Keratinocyte (primary cell): ENCODE data around the gene ABHD10. TPM values are rescaled to one million over a fixed set of nuclear protein-coding genes. Genes with fewer than 3 reads are reported as not detected.

Experiments
- DNase-seq: peaks from one replicate; pipeline ENCODE4 v3.0.0-alpha.2; 2011; ENCODE audit warnings: low read depth, missing footprints, low spot score
- FAIRE-seq: peaks from 2 replicates; lab custom pipeline; 2011; peaks lifted over from hg19 to GRCh38; lab: Jason Lieb, UNC
- H2AFZ ChIP-seq: 2 replicates; pipeline ENCODE4 v1.6.0; 2012; ENCODE audit warnings: low read length, control low read depth, inconsistent platforms; ENCODE audit not compliant: control insufficient read depth
- H3K27ac ChIP-seq: 2 replicates; pipeline ENCODE4 v1.5.1; 2011; ENCODE audit warnings: low read length; ENCODE audit not compliant: control insufficient read depth, insufficient read depth
- H3K27me3 ChIP-seq: 3 replicates; pipeline ENCODE4 v1.6.0; 2011; ENCODE audit warnings: low read length; ENCODE audit not compliant: control insufficient read depth, insufficient read depth; ENCODE audit errors: extremely low read depth
- H3K36me3 ChIP-seq, 2 experiments: 2 replicates in 1 of 2; 3 replicates in 1 of 2; pipeline ENCODE4 v1.5.1; 2011; ENCODE audit warnings: low read length in 2 of 2, mild to moderate bottlenecking in 1 of 2; ENCODE audit not compliant: control insufficient read depth in 2 of 2, insufficient read depth in 2 of 2; ENCODE audit errors: extremely low read depth in 1 of 2
- H3K4me1 ChIP-seq: 3 replicates; pipeline ENCODE4 v1.5.1; 2011; ENCODE audit warnings: low read length; ENCODE audit not compliant: control insufficient read depth, insufficient read depth; ENCODE audit errors: extremely low read depth
- H3K4me2 ChIP-seq: 3 replicates; pipeline ENCODE4 v1.6.0; 2011; ENCODE audit warnings: low read depth, low read length; ENCODE audit not compliant: control insufficient read depth, insufficient read depth; ENCODE audit errors: extremely low read depth
- H3K4me3 ChIP-seq, 3 experiments: fragments of 200-600 bp in 1 of 3; sonication (generic) in 1 of 3; 2 replicates in 2 of 3; 3 replicates in 1 of 3; pipeline ENCODE4 v1.5.1; 2011 to 2016; ENCODE audit warnings: low read length in 3 of 3, mild to moderate bottlenecking in 3 of 3, control low read depth in 2 of 3, inconsistent platforms in 1 of 3, low read depth in 1 of 3, mixed read lengths in 1 of 3, mixed run types in 1 of 3, moderate library complexity in 1 of 3; ENCODE audit not compliant: control insufficient read depth in 2 of 3, insufficient read depth in 2 of 3; ENCODE audit errors: extremely low read depth in 1 of 3
- H3K79me2 ChIP-seq: 2 replicates; pipeline ENCODE4 v1.6.0; 2012; ENCODE audit warnings: low read length; ENCODE audit not compliant: control insufficient read depth, insufficient read depth
- H3K9ac ChIP-seq: 3 replicates; pipeline ENCODE4 v1.6.0; 2011; ENCODE audit warnings: low read length; ENCODE audit not compliant: control insufficient read depth, insufficient read depth; ENCODE audit errors: extremely low read depth
- H3K9me1 ChIP-seq: 3 replicates; pipeline ENCODE4 v1.6.0; 2011; ENCODE audit warnings: low read length; ENCODE audit not compliant: control insufficient read depth, insufficient read depth; ENCODE audit errors: extremely low read depth
- H3K9me3 ChIP-seq: 2 replicates; pipeline ENCODE4 v1.5.1; 2012; ENCODE audit warnings: low read depth, low read length; ENCODE audit not compliant: control insufficient read depth
- H4K20me1 ChIP-seq: 3 replicates; pipeline ENCODE4 v1.6.0; 2011; ENCODE audit warnings: low read length; ENCODE audit not compliant: control insufficient read depth, insufficient read depth; ENCODE audit errors: extremely low read depth
- EZH2 ChIP-seq: IDR thresholded peaks from one replicate; pipeline ENCODE4 v1.6.1; 2012; ENCODE audit warnings: inconsistent platforms, mild to moderate bottlenecking, low read length, moderate library complexity
- dilution Hi-C: fragments of 300-500 bp; cut with MboI; formaldehyde crosslinking; loops from one replicate; pipeline ENCODE4 v1.7.0; 2020; ENCODE audit warnings: low sequenced_read_pairs; ENCODE audit not compliant: extremely low pct_ligation_motif_present
- polyA plus RNA-seq, 5 experiments: library from polyadenylated mRNA; depleted of rRNA in 3 of 5; stranded (reverse) in 3 of 5; stranded (forward) in 1 of 5; unstranded in 1 of 5; fragments of >200 nt; gene quantifications; 1 replicate in 1 of 5; 2 replicates in 3 of 5; 3 replicates in 1 of 5; pipeline versions ENCODE4 v1.2.1 to v1.2.3, GENCODE V29; 2011 to 2012; ENCODE audit warnings: missing spikeins in 2 of 5, low read depth in 1 of 5, low replicate concordance in 1 of 5
- TF ChIP-seq, protein P1 (sequence below), 3 experiments: IDR thresholded peaks in 1 of 3; conservative IDR thresholded peaks in 1 of 3; optimal IDR thresholded peaks in 1 of 3; 2 replicates in 2 of 3; 3 replicates in 1 of 3; pipeline versions ENCODE3 to v1.5.1; 2011; ENCODE audit warnings: low read length in 3 of 3, mild to moderate bottlenecking in 3 of 3, moderate library complexity in 2 of 3, control low read depth in 1 of 3, inconsistent platforms in 1 of 3; ENCODE audit not compliant: insufficient read depth in 2 of 3; ENCODE audit errors: extremely low read depth in 1 of 3

ABHD10 gene
- polyA plus RNA-seq, 1 donor (not counting 4 experiments of a cell fraction or from before 2014, with no cell fraction given): 22.2 TPM

DNA sequence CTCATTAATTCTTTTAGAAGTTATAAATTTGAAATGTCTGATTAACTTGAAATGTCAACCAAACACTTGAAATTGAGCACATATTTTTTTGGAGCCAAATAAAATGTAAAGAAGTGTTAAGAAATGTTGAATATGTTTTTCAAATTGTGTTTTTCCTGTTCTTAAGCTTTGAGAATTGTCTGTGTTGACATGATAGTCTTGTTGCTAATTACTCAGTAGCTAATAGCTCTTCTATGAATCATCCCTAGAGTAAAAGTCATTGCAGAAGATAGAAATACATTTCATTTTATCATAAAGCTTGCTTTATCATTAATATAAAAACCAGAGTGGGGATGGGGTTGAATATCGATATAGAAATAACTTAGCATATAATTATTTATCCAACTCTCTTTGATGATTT is 41.9 kb upstream of the ABHD10 start:
- dilution Hi-C loops: no loop called here
- Histone ChIP-seq H4K20me1 (no peaks in the 10 kb centered on the region), H3K79me2 (peaks cover 5% of the 10 kb centered on the region), H3K9ac (peak overlapping the region; percentile 26), H3K4me1 (peaks cover 34% of the 10 kb centered on the region), H3K27me3 (no peaks in the 10 kb centered on the region), H3K9me3 (no peaks in the 10 kb centered on the region), H3K4me3 (no peak overlapping the region), H3K4me2 (peak overlapping the region; percentile 52), H3K9me1 (no peaks in the 10 kb centered on the region), H3K27ac (peak overlapping the region; percentile 91), H2AFZ (no peak overlapping the region), H3K36me3 (peaks cover 27 to 45% of the 10 kb centered on the region in 2 experiments)
- no peak for FAIRE-seq
- TF ChIP-seq EZH2: no peak
- TF ChIP-seq, protein P1, sequence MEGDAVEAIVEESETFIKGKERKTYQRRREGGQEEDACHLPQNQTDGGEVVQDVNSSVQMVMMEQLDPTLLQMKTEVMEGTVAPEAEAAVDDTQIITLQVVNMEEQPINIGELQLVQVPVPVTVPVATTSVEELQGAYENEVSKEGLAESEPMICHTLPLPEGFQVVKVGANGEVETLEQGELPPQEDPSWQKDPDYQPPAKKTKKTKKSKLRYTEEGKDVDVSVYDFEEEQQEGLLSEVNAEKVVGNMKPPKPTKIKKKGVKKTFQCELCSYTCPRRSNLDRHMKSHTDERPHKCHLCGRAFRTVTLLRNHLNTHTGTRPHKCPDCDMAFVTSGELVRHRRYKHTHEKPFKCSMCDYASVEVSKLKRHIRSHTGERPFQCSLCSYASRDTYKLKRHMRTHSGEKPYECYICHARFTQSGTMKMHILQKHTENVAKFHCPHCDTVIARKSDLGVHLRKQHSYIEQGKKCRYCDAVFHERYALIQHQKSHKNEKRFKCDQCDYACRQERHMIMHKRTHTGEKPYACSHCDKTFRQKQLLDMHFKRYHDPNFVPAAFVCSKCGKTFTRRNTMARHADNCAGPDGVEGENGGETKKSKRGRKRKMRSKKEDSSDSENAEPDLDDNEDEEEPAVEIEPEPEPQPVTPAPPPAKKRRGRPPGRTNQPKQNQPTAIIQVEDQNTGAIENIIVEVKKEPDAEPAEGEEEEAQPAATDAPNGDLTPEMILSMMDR (optimal IDR thresholded peaks at IDR 0.05 in 1 of 3, IDR thresholded peaks at IDR 0.05 in 1 of 3, conservative IDR thresholded peaks at IDR 0.05 in 1 of 3; ENCODE audit: extremely low read depth in 1 of 3, insufficient read depth in 2 of 3, low read length in 3 of 3): no peak
- DNase-seq: no peak

DNA sequence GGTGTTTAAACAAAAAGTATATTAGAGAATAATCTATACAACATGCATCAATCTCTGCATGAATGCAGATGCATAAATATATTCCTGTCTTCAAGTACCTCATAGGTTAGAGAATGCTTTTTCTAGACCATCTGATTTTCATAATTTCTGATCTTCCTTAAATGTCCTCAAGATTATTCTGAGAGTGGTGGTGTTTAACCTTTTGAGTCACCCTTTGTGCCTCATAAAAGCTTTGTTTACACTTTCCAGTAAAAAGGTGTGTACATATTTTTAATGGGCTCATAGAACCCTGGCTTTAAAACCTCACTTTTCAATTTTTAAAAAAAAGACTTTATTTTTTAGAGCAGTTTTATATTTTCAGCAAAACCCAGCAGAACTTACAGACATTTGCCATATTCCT is 41.0 kb upstream of the ABHD10 start:
- Histone ChIP-seq H3K9me1 (no peaks in the 10 kb centered on the region), H3K9ac (no peak overlapping the region), H3K4me1 (peaks cover 36% of the 10 kb centered on the region), H3K27ac (peak overlapping the region; percentile 91), H4K20me1 (no peaks in the 10 kb centered on the region), H3K36me3 (peaks cover 27 to 43% of the 10 kb centered on the region in 2 experiments), H3K27me3 (no peaks in the 10 kb centered on the region), H3K4me3 (no peak overlapping the region), H3K79me2 (peaks cover 5% of the 10 kb centered on the region), H2AFZ (no peak overlapping the region), H3K4me2 (no peak overlapping the region), H3K9me3 (no peaks in the 10 kb centered on the region)
- FAIRE-seq (no peak), DNase-seq (no peak)
- dilution Hi-C loops: no loop called here
- TF ChIP-seq, protein P1 (optimal IDR thresholded peaks at IDR 0.05 in 1 of 3, IDR thresholded peaks at IDR 0.05 in 1 of 3, conservative IDR thresholded peaks at IDR 0.05 in 1 of 3; ENCODE audit: extremely low read depth in 1 of 3, insufficient read depth in 2 of 3, low read length in 3 of 3): no peak
- no peak for TF ChIP-seq EZH2
